GM06990 (cell line): ENCODE results near the gene LAMTOR5.

Experiments
- DNase-seq: peaks from one replicate; pipeline ENCODE4 v3.0.0-alpha.2; 2011; ENCODE audit not compliant: insufficient read length; ENCODE audit errors: extremely low read depth
- H3K27me3 ChIP-seq: replicated peaks from 2 replicates; pipeline ENCODE4 v1.6.0; 2011; ENCODE audit warnings: low read length; ENCODE audit not compliant: control insufficient read depth, insufficient read depth
- H3K36me3 ChIP-seq: 2 replicates; pipeline ENCODE4 v1.5.1; 2011; ENCODE audit warnings: low read length; ENCODE audit not compliant: control insufficient read depth, insufficient read depth
- H3K4me3 ChIP-seq: replicated peaks from 2 replicates; pipeline ENCODE4 v1.5.1; 2011; ENCODE audit warnings: low read depth, mild to moderate bottlenecking, control low read depth, low read length
- TF ChIP-seq, protein P1 (sequence below): IDR thresholded peaks from 2 replicates; pipeline ENCODE4 v1.5.1; 2011; ENCODE audit warnings: low read length, control low read depth, mild to moderate bottlenecking, inconsistent platforms; ENCODE audit not compliant: insufficient read depth, poor library complexity, severe bottlenecking

LAMTOR5 gene

DNA sequence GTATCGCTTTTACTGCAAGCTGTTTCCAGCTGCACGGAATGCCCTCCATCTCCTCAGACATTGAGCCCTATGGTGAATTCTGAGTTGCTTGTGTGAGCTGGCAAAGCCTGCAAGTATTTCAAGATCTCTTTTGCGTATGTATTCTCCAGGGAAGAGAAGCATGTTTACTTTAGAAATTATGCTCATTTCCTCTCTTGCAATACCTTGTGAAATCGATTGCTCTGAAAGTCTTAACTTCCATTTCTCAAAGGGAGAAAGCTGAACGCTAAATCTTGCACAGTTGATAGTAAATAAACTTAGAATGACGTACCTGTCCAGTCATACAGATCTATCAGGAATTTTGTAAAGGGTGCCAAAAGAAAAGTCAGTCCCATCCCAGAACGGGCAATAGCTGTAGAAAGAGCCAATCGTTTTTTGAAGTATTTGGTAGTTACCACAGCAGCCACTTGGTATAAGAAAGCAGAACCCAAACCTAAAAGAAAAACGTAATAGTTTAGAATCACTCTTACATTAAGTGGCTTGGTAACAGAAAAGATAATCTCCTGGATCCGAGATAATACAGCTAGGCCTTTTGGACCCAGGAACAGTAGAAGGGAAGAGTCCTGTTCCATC lies 26.7 kb downstream of the LAMTOR5 start:
- H3K4me3 ChIP-seq, result no peak overlapping the region
- H3K27me3 ChIP-seq, result no peaks in the 10 kb centered on the region
- H3K36me3 ChIP-seq, result peaks cover 2% of the 10 kb centered on the region
- DNase-seq, result no peak
- TF ChIP-seq, protein P1, sequence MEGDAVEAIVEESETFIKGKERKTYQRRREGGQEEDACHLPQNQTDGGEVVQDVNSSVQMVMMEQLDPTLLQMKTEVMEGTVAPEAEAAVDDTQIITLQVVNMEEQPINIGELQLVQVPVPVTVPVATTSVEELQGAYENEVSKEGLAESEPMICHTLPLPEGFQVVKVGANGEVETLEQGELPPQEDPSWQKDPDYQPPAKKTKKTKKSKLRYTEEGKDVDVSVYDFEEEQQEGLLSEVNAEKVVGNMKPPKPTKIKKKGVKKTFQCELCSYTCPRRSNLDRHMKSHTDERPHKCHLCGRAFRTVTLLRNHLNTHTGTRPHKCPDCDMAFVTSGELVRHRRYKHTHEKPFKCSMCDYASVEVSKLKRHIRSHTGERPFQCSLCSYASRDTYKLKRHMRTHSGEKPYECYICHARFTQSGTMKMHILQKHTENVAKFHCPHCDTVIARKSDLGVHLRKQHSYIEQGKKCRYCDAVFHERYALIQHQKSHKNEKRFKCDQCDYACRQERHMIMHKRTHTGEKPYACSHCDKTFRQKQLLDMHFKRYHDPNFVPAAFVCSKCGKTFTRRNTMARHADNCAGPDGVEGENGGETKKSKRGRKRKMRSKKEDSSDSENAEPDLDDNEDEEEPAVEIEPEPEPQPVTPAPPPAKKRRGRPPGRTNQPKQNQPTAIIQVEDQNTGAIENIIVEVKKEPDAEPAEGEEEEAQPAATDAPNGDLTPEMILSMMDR, result no peak

DNA sequence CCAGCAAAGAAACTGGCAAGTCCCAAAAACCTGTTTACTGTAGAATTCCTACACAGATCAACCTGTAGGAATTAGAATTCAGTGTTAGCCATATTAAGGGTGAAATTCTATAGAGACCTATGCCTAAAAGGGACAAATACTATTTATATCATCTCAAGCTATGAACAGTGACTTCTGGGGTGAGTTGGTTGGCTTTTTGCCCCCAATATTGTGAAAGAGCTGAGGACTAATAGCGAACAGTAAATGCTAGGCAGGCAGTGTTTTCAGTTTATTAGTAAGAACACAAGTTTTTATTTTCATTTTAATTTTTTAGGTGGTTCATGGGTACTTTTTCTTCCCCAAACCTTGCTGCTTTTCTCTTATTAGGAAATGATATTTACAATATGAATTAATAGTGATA lies 32.0 kb downstream of the LAMTOR5 start:
- Histone ChIP-seq H3K4me3 (no peak overlapping the region), H3K27me3 (no peaks in the 10 kb centered on the region), H3K36me3 (peaks cover 11% of the 10 kb centered on the region)
- TF ChIP-seq, protein P1, result no peak
- no peak for DNase-seq

DNA sequence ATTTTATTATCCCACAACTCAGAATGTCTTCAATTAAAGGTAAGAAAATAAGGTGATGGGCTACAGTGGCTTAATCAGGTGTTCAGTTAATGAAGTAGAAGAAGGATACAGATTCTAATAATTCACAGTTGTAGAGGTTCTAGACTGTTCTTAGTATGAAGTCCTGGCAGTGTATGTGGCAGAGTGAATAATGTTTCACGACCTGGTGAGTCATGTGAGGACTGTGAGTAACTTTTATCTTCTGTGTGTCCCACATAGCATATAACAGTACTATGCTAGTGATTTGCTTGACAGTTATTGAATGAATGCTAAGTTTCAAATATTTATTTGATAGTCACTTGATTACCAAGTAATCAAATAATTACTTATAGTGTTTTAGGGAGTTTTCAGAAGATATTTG lies 36.7 kb downstream of the LAMTOR5 start:
- Histone ChIP-seq H3K27me3 (no peaks in the 10 kb centered on the region), H3K36me3 (peaks cover 10% of the 10 kb centered on the region), H3K4me3 (no peak overlapping the region)
- TF ChIP-seq, protein P1, result no peak
- DNase-seq, result no peak

DNA sequence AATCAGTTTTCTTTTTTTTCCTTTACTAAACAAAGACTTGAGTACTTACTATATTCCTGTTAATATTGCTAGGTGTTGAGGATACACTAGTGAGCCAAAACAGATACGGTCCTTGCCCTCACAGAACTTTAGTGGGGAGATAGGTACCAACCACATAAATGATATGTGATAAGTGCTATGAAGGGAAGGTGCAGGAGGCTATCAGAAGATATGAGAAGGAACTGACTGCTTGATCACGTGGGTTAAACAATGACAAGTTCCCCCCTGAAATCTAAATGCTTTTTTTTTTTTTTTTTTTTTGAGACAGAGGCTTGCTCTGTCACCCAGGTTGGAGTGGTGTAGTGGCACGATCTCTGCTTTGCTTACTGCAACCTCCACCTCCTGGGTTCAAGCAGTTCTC lies 43.3 kb downstream of the LAMTOR5 start:
- no peaks in the 10 kb centered on the region for H3K27me3 ChIP-seq
- H3K36me3 ChIP-seq, result peaks cover 3% of the 10 kb centered on the region; the same call in 1 of the 2 replicates
- no peak overlapping the region for H3K4me3 ChIP-seq
- TF ChIP-seq, protein P1, result no peak
- DNase-seq, result no peak

DNA sequence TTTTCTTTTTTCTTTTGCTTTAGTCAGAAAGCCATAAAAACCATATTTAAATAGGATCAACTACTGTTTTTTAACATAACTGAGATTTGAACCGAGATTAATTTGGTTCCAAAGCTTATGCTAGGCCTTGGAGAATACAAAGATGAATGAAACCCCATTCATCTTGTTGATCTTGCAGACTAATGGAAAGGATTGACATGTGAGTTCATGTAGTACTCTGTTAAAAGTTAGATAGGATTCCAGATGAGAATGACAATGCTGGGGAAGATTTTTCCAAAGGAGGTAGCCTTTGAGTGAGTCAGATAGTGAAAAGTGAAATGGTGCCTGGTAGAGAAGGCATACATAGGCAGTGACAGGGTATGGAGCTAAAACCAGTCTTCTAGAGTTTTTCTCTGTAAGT lies 45.6 kb downstream of the LAMTOR5 start:
- TF ChIP-seq, protein P1, result no peak
- H3K36me3 ChIP-seq, result peaks cover 3% of the 10 kb centered on the region
- no peak overlapping the region for H3K4me3 ChIP-seq
- no peaks in the 10 kb centered on the region for H3K27me3 ChIP-seq
- DNase-seq, result no peak

DNA sequence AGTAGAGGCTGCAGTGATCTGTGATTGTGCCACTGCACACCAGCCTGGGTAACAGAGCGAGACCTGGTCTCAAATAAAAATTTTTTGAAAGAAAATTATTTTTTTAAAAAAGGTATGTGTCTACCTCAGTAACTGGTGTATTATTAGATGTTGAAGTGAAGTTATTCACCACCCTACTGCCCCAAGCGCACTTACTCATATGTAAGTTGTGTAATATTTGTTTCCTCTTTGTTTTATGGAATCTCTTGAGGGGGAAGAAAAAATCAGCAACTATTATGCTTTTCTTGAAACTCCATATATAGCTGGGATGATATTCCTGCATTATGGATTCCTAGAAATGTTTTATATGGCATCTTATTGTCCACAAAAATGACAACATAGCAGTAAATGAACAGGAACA lies 47.1 kb downstream of the LAMTOR5 start:
- TF ChIP-seq, protein P1, result no peak
- no peak for DNase-seq
- H3K4me3 ChIP-seq, result no peak overlapping the region
- no peaks in the 10 kb centered on the region for H3K27me3 ChIP-seq
- peaks cover 3% of the 10 kb centered on the region for H3K36me3 ChIP-seq
